ENCODE measurements around the gene FRMD8. TPM values are rescaled to one million over a fixed set of nuclear protein-coding genes. Genes with fewer than 3 reads are reported as not detected.

FRMD8 gene
- total and polyA plus RNA-seq, 9 of the 15 experiments (the other 6 are each of a cell fraction or from before 2014, with no cell fraction given) = 4.5 to 54.5 (median 15.8) TPM

GRCh38 chr11:65353900-65354264, 32.6 kb upstream of the FRMD8 start:
- CTCF ChIA-PET (ENCODE audit: low intra/inter-chr PET ratio) = interaction anchor here (0.9 kb wide), 1 partner anchor 78 kb away, joined by 3 read pairs; no protein-coding TSS in a partner anchor
- peak overlapping the region; percentile 63 for H3K4me3 ChIP-seq
- BruUV-seq (replicated peaks) = no TSS peak
- peak overlapping the region; percentile 82 for H2AFZ ChIP-seq (ENCODE audit: low read depth, low read length)
- peak overlapping the region; percentile 44 to 94; a peak in 3 of 4 replicates for H3K9ac ChIP-seq (ENCODE audit: insufficient read depth in 1 of 2, low read depth in 2 of 2, low read length in 2 of 2)
- FAIRE-seq = no peak
- no peaks in the 10 kb centered on the region for H3K9me1 ChIP-seq (ENCODE audit: control insufficient read depth, insufficient read depth, low read length)
- intact Hi-C loops (cut with micrococcal nuclease) = no loop called here
- peaks cover 25 to 48% of the 10 kb centered on the region in 2 experiments for H3K4me1 ChIP-seq (replicated peaks in 1 of 2; ENCODE audit: control insufficient read depth in 2 of 2, insufficient read depth in 2 of 2, low read length in 2 of 2)
- no peaks in the 10 kb centered on the region for H3K79me2 ChIP-seq (ENCODE audit: control insufficient read depth, insufficient read depth, low read length)
- POLR2A ChIA-PET = interaction anchor here (0.7 to 15.6 kb wide), 11 partner anchors 9 to 176 kb away, joined by 3 to 253 read pairs (median 5); partner anchors contain the start of genes DPF2, MALAT1 and NEAT1
- peak overlapping the region; percentile 88 for H3K4me2 ChIP-seq (ENCODE audit: insufficient read depth, low read length)
- peaks cover 36% of the 10 kb centered on the region for H3K36me3 ChIP-seq (ENCODE audit: control insufficient read depth, insufficient read depth, low read length)
- 74% methylated on average over 16 of the region's 16 CpGs for WGBS (ENCODE audit: insufficient coverage, low coverage, missing lambda C conversion rate)
- DNase-seq (ENCODE audit: extremely low read depth in 1 of 4, low spot score in 3 of 4) = no peak
- in situ Hi-C loops (cut with MboI) = no loop called here
- peak overlapping the region; percentile 66 for H3K27ac ChIP-seq (ENCODE audit: extremely low read depth, low read depth, low read length)
- peaks cover 10% of the 10 kb centered on the region; the same call in 1 of the 2 replicates for H4K20me1 ChIP-seq (replicated peaks; ENCODE audit: control insufficient read depth, insufficient read depth, low read length)
- H3K9me3 ChIP-seq (replicated peaks; ENCODE audit: control insufficient read depth, insufficient read depth, low read depth, low read length) = no peaks in the 10 kb centered on the region
- no peaks in the 10 kb centered on the region for H3K27me3 ChIP-seq (ENCODE audit: control insufficient read depth in 2 of 2, insufficient read depth in 2 of 2, low read length in 2 of 2)
- no peak for ATAC-seq
- TF ChIP-seq SMAD2 (IDR thresholded peaks at IDR 0.05; ENCODE audit: low read depth, low read length) (no peak), HOXB6 (CRISPR knock-in tag; IDR thresholded peaks at IDR 0.05; ENCODE audit: borderline replicate concordance) (no peak), KAT7 (CRISPR knock-in tag; IDR thresholded peaks at IDR 0.05; ENCODE audit: borderline replicate concordance) (no peak), YY1 (IDR thresholded peaks at IDR 0.05; ENCODE audit: borderline replicate concordance in 1 of 3, control insufficient read depth in 1 of 3, extremely low read depth in 1 of 3, insufficient read depth in 3 of 3, insufficient read length in 1 of 3, insufficient replicate concordance in 2 of 3, low read depth in 1 of 3, low read length in 2 of 3) (no peak), SUPT5H (IDR thresholded peaks at IDR 0.05) (peak; percentile 62), RBM34 (IDR thresholded peaks at IDR 0.05; ENCODE audit: borderline replicate concordance, insufficient read depth, low read length) (no peak), FOXM1 (IDR thresholded peaks at IDR 0.05; ENCODE audit: low read depth) (no peak), FOXM1 (CRISPR knock-in tag; IDR thresholded peaks at IDR 0.05; ENCODE audit: low read depth) (no peak), ZNF780A (CRISPR knock-in tag; IDR thresholded peaks at IDR 0.05) (no peak), ZNF133 (CRISPR knock-in tag; IDR thresholded peaks at IDR 0.05) (no peak), HEY1 (CRISPR knock-in tag; IDR thresholded peaks at IDR 0.05; ENCODE audit: borderline replicate concordance) (no peak), FOXO4 (CRISPR knock-in tag; IDR thresholded peaks at IDR 0.05) (no peak), SMARCB1 (IDR thresholded peaks at IDR 0.05; ENCODE audit: insufficient read length, low read depth) (no peak), NRF1 (conservative IDR thresholded peaks at IDR 0.05 in 1 of 2, IDR thresholded peaks at IDR 0.05 in 1 of 2) (no peak), ATF6 (CRISPR knock-in tag; IDR thresholded peaks at IDR 0.05) (0 out of 2 replicates have a peak, but pooled peaks have one; percentile 39), ZEB2 (IDR thresholded peaks at IDR 0.05) (no peak), SIN3A (IDR thresholded peaks at IDR 0.05; ENCODE audit: borderline replicate concordance in 2 of 2, control insufficient read depth in 1 of 2, low read depth in 2 of 2, low read length in 2 of 2) (0 out of 4 replicates have a peak, but pooled peaks of 1 of the 2 experiments have one; percentile 21), ZNF232 (CRISPR knock-in tag; IDR thresholded peaks at IDR 0.05) (no peak), ZC3H8 (IDR thresholded peaks at IDR 0.05) (no peak), ZSCAN32 (CRISPR knock-in tag; IDR thresholded peaks at IDR 0.05) (no peak), MEF2D (tag; conservative IDR thresholded peaks at IDR 0.05; ENCODE audit: low read depth) (no peak), KDM2B (CRISPR knock-in tag; IDR thresholded peaks at IDR 0.05) (no peak)

Measured in K562 (cell line).